HG03280 (cell line): Measurements from ENCODE around the gene PAPSS1.
"Not testable (repeated sequence)": the region's sequence is repeated elsewhere in the genome, so short reads cannot be mapped to it uniquely, and the experiment has no call there.

Experiments
- ATAC-seq: cut with Tn5 transposase; IDR thresholded peaks from one replicate; pipeline ENCODE4 v1.9.1; 2021; ENCODE audit warnings: mild to moderate bottlenecking, moderate library complexity; ENCODE audit not compliant: unreplicated experiment

Gene PAPSS1

GRCh38 chr4:107691378-107691777, 28.7 kb downstream of the PAPSS1 start:
- no peak for ATAC-seq

GRCh38 chr4:107689912-107690587, 30.0 kb downstream of the PAPSS1 start:
- no peak for ATAC-seq

- ATAC-seq = no peak
These were observed 31.6 kb downstream of the PAPSS1 start for GRCh38 chr4:107688421-107688820.

- no peak for ATAC-seq
These were observed 34.3 kb downstream of the PAPSS1 start for GRCh38 chr4:107685740-107686139.

GRCh38 chr4:107683873-107684272, 36.2 kb downstream of the PAPSS1 start:
- no peak for ATAC-seq

- ATAC-seq = no peak
These were observed 37.7 kb downstream of the PAPSS1 start for GRCh38 chr4:107682306-107682705.

- no peak for ATAC-seq
These were observed 51.0 kb downstream of the PAPSS1 start for GRCh38 chr4:107669068-107669467.

GRCh38 chr4:107666134-107666533, 53.9 kb downstream of the PAPSS1 start:
- no peak for ATAC-seq

GRCh38 chr4:107665001-107665400, 55.0 kb downstream of the PAPSS1 start:
- no peak for ATAC-seq

- no peak for ATAC-seq
These were observed 61.4 kb downstream of the PAPSS1 start for GRCh38 chr4:107658400-107659336.

- ATAC-seq = no peak
These were observed 64.7 kb downstream of the PAPSS1 start for GRCh38 chr4:107655289-107655688.

GRCh38 chr4:107654694-107655093, 65.3 kb downstream of the PAPSS1 start:
- ATAC-seq = no peak

GRCh38 chr4:107651408-107651807, 68.6 kb downstream of the PAPSS1 start:
- ATAC-seq = not testable (repeated sequence)

- no peak for ATAC-seq
These were observed 69.8 kb downstream of the PAPSS1 start for GRCh38 chr4:107650251-107650650.

- no peak for ATAC-seq
These were observed 71.6 kb downstream of the PAPSS1 start for GRCh38 chr4:107648178-107648991.

- no peak for ATAC-seq
These were observed 72.4 kb downstream of the PAPSS1 start for GRCh38 chr4:107647591-107647990.

- no peak for ATAC-seq
These were observed 74.4 kb downstream of the PAPSS1 start for GRCh38 chr4:107645604-107646003.

GRCh38 chr4:107643021-107643420, 77.0 kb downstream of the PAPSS1 start:
- ATAC-seq = no peak

- ATAC-seq = no peak
These were observed 79.2 kb downstream of the PAPSS1 start for GRCh38 chr4:107640878-107641277.

- ATAC-seq = no peak
These were observed 79.8 kb downstream of the PAPSS1 start for GRCh38 chr4:107640197-107640596.

- ATAC-seq = no peak
These were observed 84.3 kb downstream of the PAPSS1 start for GRCh38 chr4:107635735-107636134.
